RPMI8226 (cell line): ENCODE data around the gene EDN3.
A peak's percentile ranks its signal among the peaks of the same experiment; 100 is the strongest.
"Not testable (repeated sequence)": the region's sequence is repeated elsewhere in the genome, so short reads cannot be mapped to it uniquely, and the experiment has no call there.

ENCODE experiments used
- DNase-seq: peaks from one replicate; pipeline ENCODE4 v3.0.0-alpha.2; 2015

The EDN3 gene

DNA sequence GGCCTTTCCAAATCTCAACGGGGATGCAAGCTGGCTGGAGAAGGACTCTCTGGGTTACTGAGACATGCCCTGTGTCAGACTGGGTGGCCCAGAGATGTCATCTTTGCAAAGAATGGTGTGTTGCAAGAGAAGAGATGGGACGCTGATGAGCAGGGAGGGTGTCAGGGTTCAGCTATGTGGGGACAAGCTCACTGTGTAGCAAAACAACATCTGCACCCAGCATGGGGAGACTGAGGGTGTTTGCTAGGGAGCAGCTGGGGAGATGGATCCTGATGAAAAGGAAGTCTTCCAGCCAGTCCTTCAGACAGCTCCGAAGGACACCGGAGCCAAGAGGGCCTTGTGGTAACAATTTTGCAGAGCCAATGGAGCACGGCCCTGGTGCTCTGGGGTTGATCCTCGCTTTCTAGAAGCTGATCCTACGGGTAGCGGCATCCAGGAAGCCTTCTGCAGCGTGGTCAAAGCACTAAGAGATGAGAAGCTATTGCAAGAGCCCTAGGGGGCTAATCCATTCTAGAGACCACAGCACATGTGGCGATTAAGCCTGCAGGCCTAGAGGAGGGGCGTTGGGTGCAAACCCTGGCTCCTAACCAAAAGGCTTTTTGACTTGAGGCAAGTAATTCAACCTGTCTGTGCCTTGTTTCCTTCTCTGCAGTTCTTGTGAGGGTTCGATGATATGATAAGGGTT, 39.9 kb downstream of the EDN3 start:
- DNase-seq = no peak

DNA sequence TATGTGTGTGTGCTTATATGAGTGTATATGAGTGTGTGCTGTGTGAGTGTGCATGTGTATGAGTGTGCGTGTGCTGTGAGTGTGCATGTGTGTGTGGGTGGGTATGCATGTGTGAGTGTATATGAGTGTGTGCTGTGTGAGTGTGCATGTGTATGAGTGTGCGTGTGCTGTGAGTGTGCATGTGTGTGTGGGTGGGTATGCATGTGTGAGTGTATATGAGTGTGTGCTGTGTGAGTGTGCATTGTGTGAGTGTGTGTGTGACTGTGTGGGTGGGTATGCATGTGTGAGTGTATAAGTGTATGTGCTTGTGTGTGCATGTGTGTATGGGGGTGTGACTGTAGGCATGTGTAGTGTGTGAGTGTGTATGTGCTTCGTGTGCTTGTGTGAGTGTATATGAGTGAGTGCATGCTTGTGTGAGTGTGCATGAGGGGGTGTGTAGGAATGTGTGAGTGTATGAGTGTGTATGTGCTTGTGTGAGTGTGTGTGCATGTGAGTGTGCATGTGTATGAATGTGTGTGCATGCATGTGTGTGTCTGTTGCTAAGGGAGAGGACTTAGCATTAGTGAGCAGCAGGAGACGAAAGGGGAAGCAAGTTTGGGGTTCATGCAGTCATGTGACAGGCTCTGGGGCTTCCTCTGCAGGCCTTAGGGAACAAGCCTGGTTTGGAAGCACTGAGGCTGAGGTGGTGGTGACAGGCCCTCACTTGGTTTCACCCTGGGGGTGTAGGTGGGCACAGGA, 41.0 kb downstream of the EDN3 start:
- DNase-seq = not testable (repeated sequence)

GRCh38 chr20:59342023-59342957, 41.9 kb downstream of the EDN3 start:
- peak; percentile 20 for DNase-seq

DNA sequence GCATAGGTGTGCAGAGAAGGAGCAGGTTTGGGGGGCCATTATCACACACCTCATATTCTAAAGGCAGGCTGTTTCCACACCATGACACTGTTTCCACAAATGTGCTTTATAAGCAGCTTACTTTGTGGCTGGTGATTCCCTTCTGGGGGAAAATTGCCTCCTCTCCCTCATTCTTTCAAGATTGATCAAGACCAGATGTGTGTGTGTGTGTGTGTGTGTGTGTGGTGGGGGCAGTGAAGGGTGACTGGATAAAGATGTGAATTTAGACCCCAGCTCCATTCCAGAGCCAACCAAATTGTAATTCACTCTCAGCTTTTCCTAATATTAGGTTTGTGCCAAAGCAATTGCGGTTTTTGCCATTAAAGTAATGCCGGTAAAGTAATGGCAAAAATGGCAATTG, 45.6 kb downstream of the EDN3 start:
- DNase-seq = no peak

- no peak for DNase-seq
Measured at GRCh38 chr20:59349277-59349676, 48.9 kb downstream of the EDN3 start.

DNA sequence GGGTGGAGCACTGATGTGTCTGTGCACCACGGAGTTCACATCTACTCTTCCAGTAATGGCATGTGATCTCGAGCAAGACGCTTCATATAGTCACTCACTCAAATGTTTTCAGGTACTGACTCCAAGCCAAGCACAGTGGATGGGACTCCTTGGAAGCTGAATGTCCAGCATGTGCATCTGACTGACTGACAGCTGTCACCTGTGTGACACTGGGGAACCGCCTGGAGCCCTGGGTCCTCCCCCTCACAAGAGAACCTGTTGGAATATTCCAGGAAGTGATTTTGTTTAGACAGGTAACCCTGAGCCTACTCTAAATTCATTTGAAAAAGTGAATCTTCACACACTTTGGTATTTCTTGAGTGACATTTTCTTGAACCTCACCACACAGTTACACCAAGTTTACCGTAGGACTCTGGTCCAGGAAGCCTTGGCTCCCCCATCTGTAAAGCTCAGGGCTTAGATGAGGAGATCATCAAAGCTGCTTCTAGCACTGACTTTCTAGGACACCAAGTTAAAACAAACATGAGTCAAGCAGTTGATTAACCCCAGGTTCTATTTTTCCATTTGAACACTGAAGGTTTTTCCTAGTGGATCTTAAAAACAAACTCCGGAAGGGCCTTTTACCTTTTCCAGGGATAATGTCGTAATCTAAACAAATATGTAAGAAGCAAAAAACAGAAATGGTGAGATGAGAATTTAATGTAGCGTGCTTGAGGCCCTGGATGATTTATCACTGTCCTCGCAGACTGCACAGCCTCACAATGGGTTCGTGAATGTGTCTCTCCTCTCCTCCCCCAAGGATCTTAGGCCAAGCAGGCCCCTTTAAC, 50.1 kb downstream of the EDN3 start:
- DNase-seq = no peak

GRCh38 chr20:59351157-59352040, 51.0 kb downstream of the EDN3 start:
- DNase-seq = no peak

- DNase-seq = no peak
Measured at GRCh38 chr20:59352541-59352940, 52.1 kb downstream of the EDN3 start.

- no peak for DNase-seq
Measured at GRCh38 chr20:59352990-59353389, 52.6 kb downstream of the EDN3 start.

- no peak for DNase-seq
Measured at GRCh38 chr20:59354460-59354859, 54.0 kb downstream of the EDN3 start.

DNA sequence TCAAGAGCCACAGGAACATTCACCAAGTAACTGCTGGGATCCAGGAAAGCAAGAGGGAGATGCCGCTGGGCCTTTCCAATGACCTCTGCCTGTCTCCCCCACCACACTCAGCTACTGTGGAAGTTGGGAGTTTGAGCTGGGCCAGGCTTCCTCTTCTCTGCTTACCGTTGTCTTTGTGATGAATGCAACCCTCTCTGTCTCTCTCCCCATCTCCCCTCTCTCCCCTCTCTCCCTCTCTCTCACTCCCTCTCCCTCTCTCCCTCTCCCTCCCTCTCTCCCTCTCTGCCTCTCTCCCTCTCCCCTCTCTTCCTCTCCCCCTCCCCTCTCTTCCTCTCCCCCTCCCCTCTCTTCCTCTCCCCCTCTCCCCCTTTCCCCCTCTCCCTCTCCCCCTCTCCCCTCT, 54.8 kb downstream of the EDN3 start:
- no peak for DNase-seq

- DNase-seq = peak; percentile 32
Measured at GRCh38 chr20:59356662-59357165, 56.3 kb downstream of the EDN3 start.

DNA sequence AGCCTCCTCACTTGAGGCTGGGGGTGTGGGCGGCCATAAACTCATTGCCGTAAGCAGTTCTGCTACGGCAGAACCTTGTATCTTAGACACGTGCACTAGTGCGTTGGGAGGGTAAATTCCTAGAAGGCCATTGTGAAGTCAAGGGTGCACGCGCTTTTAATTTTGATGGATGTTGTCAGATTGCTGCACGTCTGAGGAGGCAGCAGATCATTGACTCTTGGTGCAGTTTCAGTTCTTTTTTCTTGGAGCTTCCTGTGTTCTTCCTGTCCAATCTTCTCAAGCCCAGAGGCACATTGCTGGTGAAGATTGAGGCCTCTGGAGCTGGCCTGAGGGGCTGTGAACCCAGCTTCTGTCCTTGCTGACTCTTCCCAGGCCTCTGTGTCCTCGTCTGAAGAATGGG, 58.4 kb downstream of the EDN3 start:
- not testable (repeated sequence) for DNase-seq

GRCh38 chr20:59359906-59360725, 59.7 kb downstream of the EDN3 start:
- no peak for DNase-seq

GRCh38 chr20:59360934-59361333, 60.5 kb downstream of the EDN3 start:
- DNase-seq = no peak

DNA sequence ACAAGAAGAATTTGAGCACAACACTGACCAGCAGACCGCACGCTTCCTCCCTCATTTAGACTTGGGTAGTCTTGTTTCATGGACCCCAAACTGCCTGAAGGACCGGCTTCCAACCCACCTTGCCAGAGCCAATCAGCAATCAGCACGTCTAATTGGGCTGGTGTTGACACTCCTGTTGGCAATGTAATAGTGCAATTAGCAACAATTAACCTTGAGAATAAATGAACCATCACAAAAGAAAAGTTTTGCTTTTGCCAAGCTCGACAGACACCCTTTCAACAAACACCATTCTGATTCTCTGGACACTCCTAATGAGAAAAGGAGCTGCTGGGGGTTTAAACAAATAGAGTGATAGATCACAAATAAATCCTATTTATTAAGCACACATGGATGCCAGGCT, 61.0 kb downstream of the EDN3 start:
- DNase-seq = no peak

DNA sequence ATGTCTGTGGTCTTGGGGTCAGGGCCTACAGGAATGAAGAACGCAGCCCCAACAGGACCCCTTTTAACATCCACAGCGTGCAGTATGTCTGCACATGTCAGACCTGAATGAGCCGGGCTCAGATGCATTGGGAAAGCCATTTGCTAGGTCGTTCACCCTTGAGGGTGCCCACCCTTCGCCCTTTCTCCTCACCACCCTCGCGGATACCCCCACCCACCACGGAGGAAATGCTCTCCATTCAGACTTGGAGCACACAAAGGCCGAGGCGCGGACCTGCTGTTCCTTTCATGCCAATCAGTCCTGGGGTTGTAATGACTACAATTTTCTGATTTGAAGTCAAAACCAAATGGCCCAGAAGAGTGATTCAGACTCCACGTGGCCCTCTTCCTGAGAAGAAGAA, 62.7 kb downstream of the EDN3 start:
- DNase-seq = no peak

- DNase-seq = no peak
Measured at GRCh38 chr20:59364611-59365010, 64.2 kb downstream of the EDN3 start.

- no peak for DNase-seq
Measured at GRCh38 chr20:59365611-59366285, 65.3 kb downstream of the EDN3 start.

DNA sequence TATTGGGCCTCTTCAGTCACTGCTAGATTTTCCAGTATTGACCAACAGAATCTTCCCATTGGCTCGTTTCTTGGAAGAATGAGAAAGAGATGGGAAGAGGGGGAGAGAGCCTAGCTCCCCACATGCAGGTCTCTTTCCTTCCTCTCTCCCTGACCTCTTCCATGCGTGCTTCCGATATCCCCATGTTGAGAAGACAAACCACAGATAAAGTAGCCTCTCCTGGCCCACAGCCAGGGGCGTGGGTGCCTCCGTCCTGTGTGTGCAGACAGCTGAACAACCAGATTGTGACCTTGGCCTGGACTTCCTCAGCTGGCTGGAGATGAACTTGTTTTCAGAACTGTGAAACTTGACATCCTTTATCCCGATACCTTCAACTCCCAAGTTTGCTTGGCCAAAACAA, 71.0 kb downstream of the EDN3 start:
- no peak for DNase-seq
